GM18499 (cell line): ENCODE measurements around the gene HDAC11.
"Not testable (repeated sequence)": the region's sequence is repeated elsewhere in the genome, so short reads cannot be mapped to it uniquely, and the experiment has no call there.

Experiments
- ATAC-seq: cut with Tn5 transposase; IDR thresholded peaks from one replicate; pipeline ENCODE4 v1.9.1; 2021; ENCODE audit warnings: moderate number of reproducible peaks; ENCODE audit not compliant: insufficient read depth, unreplicated experiment

Gene HDAC11

GRCh38 chr3:13479582-13480339 lies at the start of gene HDAC11:
Gene HDAC11 (plus strand): TSS chr3:13480306. CDS start chr3:13480348, 42 bp downstream.
- peak; percentile 90 for ATAC-seq

GRCh38 chr3:13430411-13430875 lies 49.7 kb upstream of the HDAC11 start:
- ATAC-seq = not testable (repeated sequence)

DNA sequence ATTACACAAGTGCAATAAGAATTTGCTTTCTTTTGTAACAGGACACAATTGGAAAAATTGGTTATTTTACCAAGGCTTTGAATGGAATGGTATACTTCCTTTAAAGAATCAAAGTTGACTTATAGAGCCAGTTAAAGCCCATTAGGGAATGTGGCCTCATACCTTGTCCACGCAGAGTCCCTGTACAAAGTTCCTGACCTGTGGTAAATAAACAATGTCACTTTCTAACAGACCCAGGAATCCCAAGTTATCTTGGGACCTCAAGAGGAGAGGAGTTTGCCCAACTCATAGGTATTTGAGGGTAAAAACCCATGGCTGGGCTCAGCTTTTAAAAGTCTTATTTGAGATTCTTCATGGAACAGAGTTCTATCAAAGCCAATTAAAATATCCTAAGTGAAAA lies 48.0 kb upstream of the HDAC11 start:
- no peak for ATAC-seq

GRCh38 chr3:13433912-13434311 lies 46.2 kb upstream of the HDAC11 start:
- ATAC-seq = no peak

DNA sequence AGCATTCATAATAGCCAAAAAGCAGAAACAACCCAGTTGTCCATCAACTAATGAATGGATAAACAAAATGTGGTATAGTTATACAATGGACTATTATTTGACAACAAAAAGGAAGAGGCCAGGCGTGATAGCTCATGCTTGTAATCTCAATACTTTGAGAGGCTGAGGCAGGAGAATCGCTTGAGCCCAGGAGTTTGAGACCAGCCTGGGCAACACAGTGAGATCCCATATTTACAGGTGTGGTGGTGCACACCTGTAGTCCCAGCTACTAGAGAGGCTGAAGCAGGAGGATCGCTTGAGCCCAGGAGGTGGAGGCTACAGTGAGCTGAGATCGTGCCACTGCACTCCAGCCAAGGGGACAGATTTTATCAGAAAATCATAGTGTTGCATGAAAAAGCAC lies 43.9 kb upstream of the HDAC11 start:
- ATAC-seq = not testable (repeated sequence)

GRCh38 chr3:13440204-13440817 lies 39.8 kb upstream of the HDAC11 start:
- ATAC-seq = no peak

GRCh38 chr3:13442882-13443281 lies 37.2 kb upstream of the HDAC11 start:
- not testable (repeated sequence) for ATAC-seq

GRCh38 chr3:13451301-13451673 lies 28.8 kb upstream of the HDAC11 start:
- ATAC-seq = peak; percentile 11

DNA sequence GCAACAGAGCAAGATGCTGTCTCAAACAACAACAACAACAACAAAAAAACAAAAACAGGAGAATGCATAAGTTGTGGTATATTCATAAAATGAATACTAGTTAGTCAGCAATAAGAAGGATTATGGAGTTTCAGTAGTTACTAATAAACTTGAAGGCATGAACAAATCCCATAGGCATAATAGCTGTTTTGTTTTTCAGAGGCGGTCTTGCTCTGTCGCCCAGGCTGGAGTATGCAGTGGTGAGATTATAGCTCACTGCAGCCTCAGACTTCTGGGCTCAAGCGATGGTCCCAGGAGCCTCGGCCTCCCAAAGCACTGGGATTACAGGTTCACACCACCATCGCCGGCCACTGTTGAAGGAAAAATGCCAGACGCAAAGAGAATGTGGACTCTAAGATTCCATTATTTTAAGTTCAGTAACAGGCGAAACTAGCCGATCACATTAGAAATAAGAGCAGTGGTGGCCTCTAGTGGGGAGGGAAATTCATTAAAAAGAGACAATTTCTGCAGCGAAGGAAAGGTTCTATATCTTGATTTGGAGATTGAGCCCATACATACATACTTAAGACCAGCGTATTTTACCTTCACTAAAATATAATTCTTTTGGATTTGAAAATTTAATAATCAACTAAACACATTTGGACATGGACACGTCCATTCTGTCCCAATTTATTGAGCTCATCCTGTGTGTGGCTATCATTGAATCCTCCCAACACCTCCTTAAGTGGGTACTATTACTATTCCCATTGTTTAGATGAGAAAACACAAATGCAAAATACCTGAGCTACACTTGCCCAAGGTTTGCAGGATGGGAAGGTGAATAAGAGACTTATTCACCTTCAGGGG lies 27.4 kb upstream of the HDAC11 start:
- ATAC-seq = no peak

DNA sequence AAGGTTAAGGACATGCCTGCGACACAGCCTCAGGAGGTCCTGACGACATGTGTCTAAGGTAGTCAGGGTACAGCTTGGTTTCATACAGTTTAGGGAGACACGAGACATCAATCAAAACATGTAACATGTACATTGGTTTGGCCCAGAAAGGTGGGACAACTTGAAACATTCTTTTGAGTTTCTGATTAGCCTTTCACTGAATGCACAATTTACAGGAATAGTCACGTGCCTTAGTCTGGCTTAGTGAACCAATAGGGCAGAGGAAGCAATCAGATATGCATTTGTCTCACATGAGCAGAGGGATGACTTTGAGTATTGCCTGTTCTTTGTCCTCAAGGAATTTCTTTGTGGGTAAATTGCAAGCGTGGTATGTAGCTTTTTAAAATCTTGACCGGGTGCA lies 24.5 kb upstream of the HDAC11 start:
- no peak for ATAC-seq

- ATAC-seq = no peak
These were observed 22.5 kb upstream of the HDAC11 start for GRCh38 chr3:13457593-13457992.

DNA sequence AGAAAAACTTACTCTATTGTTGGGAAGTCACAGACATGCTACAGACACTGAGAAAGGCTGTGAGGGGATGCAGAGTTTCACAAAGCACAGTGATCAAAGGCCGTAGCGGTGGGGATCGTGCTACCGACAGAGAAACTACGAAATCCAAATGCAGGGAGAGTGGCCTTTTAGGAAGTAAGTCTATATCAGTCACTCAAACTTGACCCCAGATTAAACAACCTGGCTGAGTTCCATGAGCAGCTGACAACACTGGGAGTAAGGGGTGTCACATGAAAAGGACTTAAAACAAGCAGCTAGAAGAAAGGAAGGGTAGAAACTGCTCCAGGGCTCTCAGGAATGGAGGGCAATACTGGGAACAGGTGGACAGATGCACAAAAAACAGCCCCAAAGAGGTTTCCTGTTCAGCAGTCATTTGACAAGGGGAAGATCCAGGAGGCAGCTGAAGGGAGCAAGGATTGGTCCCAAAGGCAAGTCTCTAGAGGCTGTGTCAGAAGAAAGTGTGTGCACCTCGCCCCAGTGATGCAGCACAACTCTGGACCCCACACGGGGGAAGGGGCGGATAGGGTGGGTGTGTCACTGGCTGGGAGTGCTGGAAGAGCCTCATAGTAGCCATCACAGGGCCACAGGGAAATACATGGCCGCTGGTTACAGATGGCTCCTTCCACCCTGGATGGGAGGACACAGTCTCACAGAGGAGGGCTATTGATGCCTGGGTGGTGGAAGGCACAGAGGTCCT lies 20.3 kb upstream of the HDAC11 start:
- ATAC-seq = no peak

GRCh38 chr3:13460341-13460736 lies 19.8 kb upstream of the HDAC11 start:
- ATAC-seq = no peak

DNA sequence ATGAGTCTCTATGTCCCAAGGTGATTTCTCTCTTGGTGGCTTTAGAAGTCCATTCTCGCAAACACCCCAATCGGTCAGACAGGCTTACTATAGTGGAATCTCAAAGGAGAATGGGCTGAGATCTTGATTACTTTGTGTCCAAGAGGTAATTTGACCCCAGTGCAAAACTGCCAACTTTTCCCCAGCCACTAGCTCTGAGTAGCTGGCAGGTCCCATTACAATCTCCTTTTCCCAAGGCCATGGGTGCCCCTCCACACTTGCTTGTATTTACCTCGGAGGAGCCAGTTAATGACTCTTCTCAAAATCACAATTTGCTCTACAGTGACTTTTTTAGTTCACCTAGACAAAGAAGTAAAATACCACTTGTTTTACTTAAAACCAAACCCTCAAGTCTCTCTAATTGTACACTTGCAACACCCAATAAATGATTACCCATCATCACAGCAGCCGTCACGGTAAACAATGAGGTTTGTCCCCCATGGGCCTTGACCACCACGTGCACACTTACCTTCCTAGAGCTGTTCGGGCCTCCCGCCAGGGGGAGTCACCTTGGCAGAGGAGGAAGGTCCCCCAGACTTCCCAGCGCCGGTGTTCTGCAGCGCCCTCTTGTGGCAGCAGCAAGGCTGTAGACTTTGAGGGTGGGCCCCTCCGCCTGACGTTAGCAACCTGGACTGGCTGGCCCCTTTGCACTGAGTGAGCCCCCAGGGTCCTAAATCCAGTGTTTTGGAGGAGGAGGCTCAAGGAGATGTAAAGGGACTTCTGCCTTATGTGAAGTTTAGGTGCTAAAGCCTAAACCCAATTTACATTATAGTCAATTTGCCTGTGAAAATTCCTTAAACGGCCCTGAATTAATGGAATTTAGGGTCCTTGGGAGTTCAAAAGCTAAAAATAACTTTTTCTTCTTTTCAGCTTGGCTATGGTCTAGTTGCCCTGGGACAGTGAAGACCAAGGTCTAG lies 18.7 kb upstream of the HDAC11 start:
- no peak for ATAC-seq

- no peak for ATAC-seq
These were observed 17.9 kb upstream of the HDAC11 start for GRCh38 chr3:13462125-13462629.

- ATAC-seq = no peak
These were observed 17.3 kb upstream of the HDAC11 start for GRCh38 chr3:13462822-13463221.

DNA sequence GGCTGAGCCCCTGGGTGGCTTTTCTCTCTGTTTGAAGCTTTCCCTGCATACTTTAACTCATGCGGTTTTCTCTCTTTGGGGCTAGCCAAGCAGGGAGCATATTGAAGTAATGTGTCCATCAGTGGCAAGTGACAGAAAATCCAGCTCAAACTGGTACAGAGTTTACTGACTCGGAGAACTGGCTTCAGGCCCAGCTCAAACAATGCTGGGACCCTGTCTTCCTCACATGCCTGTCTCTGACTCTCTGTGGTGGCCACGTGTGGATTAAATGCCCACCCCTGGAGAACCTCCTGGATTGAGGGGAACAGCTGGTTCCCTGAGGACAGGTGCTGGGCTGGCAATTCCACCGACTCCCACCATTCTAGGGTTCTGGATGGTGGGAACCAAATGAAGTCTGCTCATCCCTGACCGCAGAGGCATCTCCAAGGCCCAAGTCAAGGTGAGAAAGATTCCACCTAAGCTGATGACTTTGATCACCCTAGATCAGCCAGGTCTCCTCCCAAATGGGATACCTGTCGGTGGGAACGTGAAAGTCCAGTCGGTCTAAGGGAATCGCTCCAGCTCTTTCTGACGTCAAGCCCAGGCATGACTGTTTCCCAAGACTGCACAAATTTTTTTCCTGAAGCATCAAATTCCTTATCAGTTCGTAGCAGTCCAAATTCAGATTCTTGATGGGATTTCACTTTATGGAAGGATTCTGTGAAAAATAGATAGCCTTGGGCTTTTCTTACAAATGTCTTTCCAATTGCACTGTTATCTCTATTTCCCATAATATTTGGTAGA lies 16.3 kb upstream of the HDAC11 start:
- no peak for ATAC-seq

- ATAC-seq = no peak
These were observed 14.8 kb upstream of the HDAC11 start for GRCh38 chr3:13465236-13465873.
